DMS153 (cell line): Measurements from ENCODE around the gene CHI3L1.

Experiments
- DNase-seq: peaks from one replicate; lab custom pipeline; 2025; lab: John Stamatoyannopoulos, UW

Gene CHI3L1

DNA sequence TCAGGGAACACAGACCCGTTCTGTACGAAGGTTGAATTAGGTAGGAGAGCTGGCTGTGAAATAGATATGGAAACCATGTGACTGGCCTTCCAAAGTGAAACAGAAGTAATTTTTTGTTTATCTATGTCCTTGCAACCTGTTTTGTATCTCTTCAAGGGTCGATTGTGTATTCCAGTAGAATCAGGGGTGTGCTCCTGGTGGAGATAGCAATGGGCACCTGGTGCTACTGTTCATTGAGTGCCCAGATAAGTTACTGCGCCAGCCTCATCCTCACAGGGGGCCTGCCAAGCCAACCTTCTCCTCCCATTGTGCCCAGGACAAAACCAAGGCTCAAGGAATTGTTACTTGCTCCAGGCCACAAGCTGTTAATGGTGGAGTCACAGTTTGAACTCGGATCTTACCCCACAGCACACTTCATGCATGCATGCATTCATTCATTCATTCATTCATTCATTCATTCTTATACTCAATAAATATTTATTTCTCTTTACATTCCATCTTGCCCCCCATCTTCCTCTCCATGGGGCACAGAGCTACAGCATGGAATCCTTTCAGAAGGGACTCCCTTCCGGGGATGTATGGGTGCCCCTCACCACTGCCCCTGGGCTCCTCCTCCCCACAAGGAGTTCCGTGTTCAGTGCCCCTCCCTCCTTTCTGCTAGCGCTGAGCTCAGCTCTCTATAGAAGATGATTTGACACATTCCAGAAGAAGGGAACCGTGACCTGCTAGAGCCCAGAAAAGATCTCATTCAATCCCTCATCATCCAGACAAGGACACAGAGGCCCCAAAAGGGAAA lies 34.9 kb downstream of the CHI3L1 start:
- DNase-seq: no peak

DNA sequence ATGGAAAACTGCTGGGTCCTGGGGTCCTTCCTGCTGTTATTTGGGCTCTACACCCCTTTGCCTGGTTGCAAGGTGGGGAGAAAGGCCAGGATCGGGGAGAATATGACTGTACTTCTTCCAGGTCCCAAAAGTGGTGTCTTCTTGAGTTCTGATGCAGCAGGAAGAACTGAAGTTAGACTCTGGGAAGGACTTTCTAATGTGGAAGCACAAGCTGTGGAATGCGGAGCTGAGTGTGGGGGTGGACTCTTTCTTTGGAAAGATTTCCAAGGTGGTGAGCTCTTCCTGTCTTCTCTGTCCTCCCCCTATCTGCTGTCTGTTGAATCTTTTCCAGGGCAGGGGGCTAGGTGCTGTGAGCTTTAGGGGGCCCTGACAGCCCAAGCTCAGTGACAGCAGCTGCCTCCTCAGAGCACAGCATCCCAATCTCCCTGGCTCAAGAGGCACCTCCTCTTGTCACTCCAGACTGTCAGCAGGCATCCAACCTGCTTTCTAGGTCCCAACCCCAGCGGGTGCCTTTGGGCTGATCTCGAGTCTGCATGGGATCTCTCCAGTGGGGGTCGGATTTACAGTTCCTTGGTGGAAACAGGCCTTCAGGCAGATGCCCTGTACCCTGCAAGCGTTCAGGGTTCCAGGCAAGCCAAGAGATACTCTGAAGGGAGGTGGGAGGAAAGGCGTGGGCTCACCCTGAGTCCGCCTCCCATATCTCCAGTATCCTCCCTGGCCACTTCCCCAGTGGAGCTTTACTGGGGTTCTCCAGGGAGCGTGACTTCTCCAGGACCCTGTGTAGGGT lies 35.8 kb downstream of the CHI3L1 start:
- DNase-seq: no peak

DNA sequence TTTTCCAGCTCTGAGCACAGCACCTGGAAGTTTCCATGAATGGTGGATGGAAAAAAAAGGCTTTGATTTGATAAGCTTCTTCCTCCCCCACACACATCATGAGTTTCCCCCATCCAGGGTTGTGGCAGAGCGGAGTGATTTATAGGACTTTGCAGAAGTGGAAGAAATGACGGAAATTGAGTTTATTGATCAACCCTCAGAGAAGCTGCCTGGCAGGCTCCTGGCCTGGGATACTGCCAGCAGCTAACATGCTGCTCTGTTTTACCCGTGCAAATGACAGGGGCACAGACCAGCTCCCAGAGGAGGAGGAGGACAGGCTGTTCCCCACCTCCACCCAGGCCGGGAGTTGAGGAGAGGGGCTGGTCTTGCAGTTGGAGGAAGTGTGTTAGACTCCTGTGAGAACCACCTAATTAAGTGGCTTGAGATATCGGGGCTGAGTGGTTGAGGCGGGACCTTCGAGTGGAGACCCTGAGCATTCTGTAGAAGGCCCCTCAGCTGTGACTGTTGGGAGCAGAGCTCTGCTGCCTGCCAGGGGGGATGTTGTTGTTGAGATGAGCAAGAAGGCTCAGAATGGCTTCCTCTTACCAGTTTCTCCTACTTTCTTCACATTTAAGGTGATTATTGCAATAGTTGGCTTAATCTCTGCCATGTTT lies 37.2 kb downstream of the CHI3L1 start:
- DNase-seq: no peak

DNA sequence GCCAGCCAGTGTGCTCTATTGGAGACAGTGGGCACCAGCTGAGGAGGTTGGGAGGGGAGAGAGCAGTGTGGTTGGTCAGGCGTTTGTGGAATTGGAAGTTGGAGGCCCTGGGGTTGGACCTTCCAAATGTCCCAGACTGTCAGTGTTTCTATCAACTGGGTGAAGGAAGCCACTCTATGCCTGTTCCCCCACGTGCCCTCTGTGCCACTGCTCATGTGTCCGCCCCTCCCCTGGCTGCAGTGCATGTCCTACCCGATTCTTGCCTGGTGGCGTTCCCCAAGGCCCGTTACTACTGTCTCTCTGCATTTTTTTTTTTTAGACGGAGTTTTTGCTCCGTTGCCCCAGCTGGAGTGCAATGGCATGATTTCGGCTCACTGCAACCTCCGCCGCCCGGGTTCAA lies 37.9 kb downstream of the CHI3L1 start:
- DNase-seq: no peak

DNA sequence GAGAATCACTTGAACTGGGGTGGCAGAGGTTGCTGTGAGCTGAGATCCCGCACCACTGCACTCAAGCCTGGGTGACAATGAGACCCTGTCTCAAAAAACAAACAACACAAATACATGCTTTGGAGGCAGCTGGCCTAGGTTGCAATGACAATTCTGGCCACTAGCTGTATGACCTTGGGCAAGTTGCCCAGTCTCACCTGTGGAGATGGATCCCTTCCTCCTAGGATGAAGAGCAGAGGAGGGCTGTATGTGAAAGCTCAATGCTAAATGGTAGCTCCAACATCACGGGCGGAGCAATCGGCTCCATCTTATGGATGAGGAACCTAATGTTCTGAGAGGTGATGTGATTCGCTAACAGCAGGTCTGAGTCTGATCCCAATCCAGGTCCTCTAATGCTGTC lies 38.4 kb downstream of the CHI3L1 start:
- DNase-seq: no peak

DNA sequence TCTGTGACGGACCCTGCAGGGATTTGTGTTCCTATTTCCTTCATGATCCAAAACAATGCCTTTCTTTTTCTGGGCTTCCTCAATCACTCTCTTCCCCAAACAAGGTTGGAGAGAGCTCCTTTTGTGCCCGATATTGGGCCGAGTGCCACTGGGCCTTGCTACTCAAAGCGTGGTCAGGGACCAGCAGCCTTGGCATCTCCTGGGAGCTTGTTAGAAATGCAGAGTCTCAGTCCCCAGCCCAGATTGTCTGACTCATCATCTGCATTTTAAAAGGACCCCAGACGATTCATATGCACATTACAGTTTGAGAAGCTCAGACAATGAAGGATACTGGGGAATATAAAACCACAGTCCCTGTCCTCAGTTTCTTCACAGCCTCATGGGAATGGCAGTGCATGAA lies 39.1 kb downstream of the CHI3L1 start:
- no peak for DNase-seq

DNA sequence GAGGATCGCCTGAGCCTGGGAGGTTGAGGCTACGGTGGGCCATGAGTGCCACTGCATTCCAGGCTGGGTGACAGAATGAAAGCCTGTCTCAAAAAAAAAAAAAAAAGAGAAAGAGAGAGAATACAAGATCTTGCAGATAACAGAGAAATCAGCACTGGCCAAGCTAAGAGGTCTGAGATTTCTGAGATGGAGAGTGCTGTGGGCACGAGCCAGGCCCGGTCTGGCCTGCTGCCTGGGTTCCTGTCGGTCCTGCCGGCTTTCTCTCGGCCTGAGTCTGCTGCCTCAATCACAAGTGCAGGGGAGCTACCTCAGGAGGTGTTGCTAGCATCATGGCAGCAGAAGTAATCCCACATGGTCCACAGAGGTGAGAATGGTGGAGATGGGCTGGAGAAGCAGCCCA lies 40.0 kb downstream of the CHI3L1 start:
- no peak for DNase-seq

DNA sequence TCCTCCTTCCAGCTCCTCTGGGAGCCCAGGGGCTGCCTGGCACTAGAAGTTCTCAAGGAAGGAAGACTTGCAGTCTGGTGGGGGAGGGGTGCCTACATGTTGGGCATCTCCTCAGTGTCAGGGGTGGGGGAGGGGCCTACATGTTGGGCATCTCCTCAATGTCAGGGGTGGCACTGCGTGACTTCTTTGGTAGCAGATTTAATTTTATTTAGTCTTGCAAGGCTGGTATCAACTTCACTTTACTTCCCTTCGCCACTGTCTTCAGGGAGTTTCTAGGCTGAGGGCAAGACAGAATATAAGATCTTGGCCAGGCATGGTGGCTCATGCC lies 40.5 kb downstream of the CHI3L1 start:
- DNase-seq: no peak

DNA sequence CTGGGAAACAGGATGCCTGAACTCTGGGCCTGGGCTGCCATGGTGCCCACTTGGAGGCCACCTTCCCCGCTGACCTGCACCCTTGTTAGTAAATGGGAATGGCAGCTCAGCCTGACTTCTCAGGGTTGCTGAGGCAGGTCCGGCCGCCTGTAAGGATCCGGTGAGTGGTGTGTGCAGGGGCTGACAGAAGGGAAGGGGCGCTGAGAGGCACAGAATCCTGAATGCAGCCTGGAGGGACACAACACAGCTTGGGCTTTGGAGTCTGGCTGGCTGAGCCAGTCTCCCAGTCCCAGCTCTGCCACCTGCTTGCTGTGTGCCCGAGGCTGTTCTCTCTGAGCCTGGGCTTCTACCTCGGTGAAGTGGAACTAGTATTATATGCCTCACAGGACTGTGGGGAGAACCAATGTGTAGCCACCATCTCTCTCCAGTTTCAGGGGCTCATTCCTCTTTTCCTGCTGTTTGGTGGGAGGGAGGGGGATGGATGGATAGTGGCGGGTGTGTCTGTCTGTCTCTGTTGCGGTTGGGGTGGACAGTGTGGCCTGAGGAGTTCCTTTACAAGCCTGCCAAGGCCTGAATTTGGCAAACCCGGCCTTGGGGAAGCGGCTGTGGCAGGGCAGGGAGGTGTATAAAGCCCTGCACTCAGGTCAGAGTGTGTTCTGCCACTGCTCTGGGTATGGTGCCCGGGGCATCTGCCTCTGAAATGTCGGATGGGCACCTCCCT lies 41.0 kb downstream of the CHI3L1 start:
- DNase-seq: no peak

DNA sequence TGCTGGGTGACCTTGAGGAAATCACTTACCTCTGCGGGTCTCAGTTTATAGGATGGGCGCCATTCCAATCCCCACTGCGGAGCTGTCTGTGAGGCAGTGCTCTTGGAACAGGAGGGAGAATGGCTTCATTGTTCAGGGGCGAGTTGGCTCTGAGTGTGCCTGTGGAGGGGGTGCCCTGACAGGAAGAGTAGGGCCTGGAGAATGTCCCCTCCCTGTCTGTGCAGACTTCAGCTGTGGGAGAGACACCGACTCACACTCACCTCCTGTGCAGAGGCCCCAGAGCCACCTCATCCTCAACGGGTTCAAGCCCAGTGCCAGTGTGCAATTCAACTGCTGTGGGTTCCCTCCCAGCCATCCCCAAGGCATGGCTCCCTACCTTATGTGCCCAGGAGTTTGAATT lies 41.8 kb downstream of the CHI3L1 start:
- DNase-seq: no peak

DNA sequence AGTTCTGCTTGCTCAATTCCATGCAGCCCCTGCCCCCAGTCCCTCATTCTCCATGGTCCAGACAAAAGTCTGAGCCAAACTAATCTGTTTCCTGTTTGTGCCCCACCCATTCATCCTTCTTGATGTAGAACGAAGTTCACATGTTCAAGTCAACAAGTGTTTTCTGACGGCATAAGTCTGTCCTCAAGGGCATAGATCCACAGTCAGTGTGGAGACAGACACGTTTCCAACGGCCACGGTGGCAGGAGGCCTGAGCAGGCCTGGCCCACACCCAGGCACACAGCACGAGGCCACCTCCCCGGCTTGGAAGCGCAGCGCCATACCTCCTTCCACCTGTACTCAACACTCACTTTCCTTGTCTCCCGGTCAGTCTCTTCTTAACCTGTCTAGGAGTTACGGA lies 42.9 kb downstream of the CHI3L1 start:
- DNase-seq: no peak

DNA sequence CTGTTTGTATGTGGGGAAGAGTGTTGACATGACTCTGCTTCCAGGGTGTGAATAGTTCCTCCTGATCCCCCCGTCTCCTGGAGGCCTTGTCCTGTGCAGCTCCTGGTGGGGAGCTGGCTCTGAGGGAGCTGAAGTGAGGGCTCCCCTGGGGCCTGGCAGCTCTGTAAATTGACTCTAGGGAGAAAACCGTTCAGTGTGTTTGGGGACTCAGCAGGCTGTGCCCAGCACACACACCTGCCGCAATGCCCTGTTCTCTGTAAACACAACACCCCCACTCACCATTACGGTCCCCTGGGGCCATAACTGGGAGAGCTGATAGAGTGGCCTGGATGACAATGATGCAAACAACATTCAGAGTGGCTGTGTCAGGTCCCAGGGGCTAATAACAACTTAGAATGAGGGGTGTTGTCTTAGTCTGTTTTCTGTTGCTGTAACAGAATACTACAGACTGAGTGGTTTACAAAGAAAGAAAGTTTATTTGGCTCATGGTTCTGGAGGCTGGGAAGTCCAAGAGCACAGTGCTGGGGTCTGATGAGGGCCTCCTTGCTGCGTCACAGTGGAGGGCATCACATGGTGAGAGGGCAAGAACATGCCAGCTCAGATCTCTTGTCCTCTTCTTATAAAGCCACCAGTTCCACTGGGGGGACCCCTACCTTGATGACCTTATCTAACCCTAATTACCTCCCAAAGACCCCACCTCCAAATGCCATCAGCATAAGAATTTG lies 43.7 kb downstream of the CHI3L1 start:
- peak; percentile 97 for DNase-seq

DNA sequence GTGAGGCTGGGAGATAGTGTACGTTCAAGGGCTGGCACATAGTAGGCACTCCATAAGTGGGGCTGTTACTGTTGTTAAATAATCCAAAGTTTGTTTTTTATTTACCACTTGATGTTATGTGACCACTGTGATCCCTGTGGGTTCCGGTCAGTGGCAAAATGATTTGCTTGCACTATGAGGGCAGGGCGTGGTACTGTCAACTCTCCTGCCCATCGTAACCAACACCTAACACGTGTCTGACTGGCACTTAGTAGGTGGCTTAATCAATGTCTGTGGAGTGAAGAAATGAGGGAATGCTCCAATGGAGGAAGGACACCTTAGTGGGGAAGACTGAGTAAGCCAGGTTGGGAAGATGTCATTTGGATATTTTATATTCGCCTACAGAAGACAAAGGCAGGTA lies 44.4 kb downstream of the CHI3L1 start:
- no peak for DNase-seq

DNA sequence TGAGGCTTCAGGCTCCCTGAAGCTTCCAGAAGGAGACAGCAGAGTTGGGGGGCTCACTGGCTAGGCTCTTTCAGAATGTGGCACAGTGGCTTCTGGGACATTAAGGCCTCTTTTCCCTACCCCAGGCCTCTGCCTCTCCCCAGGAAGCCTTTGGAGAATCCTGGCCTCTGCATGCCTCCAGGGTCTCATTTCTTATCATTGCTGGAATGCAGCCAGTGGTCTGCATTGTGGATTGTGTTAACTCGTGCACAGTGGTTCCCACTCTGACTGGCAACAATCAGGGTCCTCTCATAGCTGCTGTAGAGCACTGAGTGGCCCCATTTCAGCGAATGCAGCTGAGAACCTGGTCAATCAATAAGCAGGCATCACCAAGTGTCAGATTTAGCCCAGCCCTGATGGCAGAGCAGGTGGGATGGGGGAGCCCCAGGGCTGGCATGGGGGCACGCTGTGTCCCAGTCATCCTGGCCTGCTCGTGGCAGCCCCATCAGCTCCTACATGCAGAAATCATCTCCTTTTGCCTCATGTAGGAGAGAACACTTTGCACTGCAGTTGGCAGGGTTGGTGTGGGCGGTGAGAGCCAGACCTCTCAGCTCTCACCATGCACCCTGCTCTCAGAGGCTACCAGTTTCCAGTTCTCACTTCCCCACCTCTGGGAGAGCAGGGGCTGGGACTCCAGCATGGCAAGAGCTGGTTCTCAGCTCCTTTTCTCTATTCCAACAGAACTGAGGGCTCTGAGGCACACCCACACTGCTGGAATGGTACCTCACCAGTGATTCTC lies 45.6 kb downstream of the CHI3L1 start:
- DNase-seq: no peak

DNA sequence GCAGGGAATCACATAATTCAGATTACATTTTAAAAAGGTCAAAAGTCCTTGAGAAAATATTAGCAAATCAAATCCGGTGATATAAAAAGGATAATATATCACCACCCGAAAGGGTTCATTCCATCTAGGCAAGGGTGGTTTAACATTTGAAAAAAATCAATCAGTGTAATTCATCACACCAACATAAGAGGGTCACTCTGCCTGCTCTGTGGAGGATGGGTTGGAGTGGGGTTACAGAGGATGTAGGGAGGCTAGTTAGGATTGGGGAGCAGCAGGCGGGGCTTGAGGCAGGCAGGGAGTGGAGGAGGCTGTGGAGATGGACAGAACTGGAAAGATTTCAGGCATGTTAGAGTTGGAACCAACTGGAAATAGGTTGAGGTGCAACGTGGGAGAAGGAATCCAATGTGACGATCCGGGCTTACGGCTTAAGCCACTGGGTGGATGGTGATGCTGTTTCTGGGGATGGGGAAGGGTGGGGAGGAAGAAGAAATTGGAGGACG lies 46.5 kb downstream of the CHI3L1 start:
- DNase-seq: no peak

DNA sequence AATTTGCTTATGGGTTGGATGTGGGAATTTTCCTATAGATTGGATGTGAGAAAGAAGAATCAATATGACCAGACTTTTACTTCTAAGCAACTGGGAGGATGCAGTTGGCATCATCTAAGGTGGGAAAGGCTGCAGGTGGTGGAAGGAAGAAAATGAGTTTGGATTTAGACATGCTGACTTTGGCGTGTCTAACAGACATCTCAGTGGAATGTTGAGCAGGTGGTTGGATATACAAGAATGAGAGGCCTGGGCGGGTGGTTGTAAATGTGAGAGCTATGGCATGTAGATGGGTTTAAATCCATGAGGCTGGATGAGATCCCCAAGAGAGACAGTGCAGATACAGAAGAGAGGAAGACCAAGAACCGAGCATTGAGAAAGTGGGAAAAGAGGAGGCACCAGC lies 48.4 kb downstream of the CHI3L1 start:
- DNase-seq: no peak

DNA sequence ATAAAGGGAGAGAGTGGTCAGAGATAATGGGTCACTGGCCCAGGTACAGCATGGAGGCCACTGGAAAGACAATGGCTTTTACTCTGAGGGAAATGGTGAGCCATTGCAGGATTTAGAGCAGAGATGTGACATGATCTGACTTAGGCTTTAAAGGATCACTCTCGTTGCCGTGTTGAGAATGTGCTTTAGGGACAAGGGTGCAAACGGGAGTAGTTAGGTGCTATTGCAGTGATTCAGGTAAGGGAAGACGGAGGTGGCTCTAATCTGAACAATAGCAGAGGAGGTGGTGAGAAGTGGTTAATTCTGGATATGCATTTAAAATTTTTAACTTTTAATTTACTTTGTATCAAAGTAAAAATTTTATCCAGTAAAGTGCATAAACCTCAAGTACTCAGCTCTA lies 49.2 kb downstream of the CHI3L1 start:
- no peak for DNase-seq

DNA sequence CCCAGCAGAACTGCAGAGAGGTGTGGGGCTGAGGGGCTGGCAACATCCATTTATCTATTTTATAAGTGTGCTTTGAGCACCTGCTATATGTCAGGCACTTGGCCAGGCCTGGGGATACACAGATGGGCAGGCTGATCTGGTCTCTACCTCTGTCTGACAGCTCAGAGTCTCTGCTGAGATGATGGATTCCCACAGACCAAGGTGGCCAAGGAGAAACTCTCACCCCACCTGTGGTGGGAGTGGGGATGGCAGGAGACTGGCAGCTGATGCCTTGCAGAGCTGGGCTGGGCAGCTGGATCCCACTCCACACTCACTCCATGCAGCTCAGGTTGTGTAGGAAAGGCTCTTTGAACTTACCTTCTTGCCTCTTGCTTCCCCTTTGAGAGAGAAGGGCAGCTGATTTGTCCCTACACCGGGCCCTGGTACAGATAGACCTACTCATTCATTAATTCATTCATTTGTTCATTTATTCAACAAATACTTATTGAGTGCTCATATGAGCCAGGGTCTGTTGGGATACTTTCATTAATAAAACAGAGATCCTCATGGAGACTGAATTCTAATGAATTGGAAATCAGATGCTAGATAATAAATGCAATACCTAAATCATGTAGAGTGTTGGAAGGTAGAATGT lies 50.0 kb downstream of the CHI3L1 start:
- no peak for DNase-seq

DNA sequence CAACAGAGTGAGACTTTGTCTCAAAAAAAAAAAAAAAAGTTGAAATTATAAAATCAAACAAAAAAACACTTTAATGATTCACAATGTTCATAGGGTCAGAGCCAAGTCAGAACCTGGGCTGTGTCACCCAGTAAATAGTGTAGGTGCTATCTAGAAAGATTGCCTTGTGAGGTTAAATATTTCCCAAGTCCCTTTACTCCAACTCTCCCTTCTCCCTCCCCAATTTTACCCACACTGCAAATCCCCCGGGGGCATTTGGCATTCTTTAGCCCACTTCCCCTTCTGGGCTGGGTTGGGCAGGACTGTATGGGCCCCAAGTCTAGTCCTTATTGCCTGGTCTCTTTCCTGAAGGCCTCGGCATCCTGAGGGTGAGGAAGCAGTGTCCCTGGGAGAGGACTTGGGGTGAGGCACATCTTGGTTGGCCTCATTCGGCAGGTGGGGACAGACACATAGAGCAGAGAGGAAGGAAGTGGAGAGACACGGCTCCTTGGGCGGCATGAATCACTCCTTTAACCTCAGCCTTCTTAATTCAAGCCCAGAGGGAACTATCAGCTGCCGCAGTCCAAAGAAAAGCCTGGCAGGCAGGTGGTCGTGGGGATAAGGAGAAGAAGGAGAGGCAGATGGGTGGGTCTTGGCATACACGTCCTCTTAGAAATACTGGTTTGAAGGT lies 50.7 kb downstream of the CHI3L1 start:
- no peak for DNase-seq
